Left forelimb (tissue), 1 donor: ENCODE measurements around the gene NSD2.
"Not testable (repeated sequence)": the region's sequence is repeated elsewhere in the genome, so short reads cannot be mapped to it uniquely, and the experiment has no call there.

Source experiments
- DNase-seq: peaks from one replicate; pipeline ENCODE4 v3.0.0-alpha.2; 2018; ENCODE audit warnings: low spot score

Gene NSD2

DNA sequence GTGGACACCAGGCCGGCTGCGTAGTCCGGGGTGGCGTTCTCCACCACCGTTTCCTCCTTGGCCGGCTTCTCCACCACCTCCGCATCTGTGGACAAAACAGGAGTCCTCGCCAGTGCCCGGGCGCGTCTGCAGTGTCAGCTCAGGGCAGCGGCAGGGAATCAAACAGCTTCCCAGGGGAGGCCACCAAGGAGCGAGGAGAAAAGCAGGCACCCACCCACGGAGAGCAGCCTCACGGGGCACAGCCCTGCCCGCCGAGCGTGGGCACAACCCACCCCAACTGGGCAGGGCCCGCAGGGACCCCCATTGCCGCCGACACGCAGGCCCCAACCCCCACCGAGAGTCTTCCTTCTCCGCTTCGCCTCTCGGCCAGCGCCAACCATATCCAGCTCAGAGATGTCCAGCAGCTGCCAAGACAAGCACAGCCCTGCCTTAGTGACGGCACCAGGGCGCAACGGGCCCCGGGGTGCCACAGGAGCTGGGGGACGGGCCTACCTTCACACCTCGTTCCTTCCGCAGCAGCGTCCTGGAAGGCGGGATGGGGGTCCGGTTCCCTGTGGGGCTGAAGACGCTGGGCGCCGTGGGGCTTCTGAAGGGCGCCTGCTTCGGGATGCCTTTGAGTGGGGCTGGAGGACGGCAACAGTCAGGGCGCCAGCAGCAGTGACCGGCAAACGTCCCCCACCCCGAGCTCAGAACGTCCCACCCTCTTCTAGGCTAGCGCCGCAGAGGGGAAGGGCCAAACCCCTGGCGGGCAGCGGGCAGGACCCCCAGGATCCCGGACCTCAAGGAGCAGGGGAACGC, 114.8 kb downstream of the NSD2 start:
- DNase-seq: no peak

DNA sequence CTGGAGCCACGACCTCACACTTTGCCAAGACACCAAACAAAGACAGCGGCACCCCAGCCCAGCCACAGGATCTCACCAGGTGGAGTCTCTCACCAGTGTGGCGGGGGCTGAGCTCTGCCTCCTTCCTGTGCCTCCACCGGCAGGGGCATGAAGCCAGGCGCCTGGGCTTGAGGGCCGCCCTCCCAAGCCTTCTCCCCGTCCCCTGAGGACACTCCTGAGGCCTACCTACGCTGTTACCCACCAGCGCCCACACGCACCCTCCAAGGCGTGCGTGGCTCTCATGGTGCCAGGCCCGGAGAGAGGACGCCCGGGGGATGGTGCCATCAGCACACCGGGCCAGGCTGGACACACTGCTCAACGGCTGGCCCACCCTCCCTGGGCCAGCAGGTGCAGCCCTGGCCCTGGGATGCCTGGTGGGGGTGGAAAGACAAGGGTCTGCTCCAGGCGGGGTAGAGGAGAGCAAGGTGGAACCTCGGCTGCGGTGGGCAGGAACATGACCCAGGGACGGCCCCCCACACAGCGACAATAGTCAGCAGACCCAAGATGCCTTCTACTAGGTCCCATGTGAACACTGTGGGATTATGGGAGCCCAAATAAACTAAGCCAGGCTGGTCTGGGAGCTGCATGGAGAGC, 115.5 kb downstream of the NSD2 start:
- no peak for DNase-seq

- DNase-seq: no peak
Measured at GRCh38 chr4:1987296-1987695, 116.1 kb downstream of the NSD2 start.

DNA sequence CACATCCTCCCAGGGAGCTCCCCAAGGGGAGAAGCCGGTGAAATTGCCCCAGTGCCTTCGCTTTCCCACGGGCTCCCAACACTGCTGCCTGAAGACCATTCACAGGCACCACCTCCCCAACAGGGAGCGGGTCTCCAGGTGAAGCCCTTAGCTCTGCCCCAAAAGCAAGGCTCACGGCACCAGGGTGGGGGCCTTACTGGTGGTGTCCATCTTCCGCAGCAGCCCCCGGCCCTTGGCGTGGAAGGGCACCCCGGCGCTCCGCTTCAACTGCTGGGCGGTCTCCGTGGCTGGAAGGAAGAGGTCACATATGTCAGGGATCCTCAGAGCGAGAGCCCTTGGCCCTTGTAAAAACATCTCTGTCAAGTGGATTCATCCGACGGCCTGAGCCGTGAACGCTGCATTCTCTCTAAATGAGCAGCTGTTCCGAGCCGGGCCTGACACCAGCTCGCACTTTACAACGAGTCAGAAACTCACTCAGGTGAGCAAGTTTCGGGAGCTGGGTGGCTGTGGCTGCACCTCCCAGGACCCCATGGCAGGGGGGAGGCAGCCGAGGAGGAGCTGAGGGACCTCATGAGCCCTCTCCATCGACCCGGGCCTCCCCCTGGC, 116.6 kb downstream of the NSD2 start:
- DNase-seq: no peak

DNA sequence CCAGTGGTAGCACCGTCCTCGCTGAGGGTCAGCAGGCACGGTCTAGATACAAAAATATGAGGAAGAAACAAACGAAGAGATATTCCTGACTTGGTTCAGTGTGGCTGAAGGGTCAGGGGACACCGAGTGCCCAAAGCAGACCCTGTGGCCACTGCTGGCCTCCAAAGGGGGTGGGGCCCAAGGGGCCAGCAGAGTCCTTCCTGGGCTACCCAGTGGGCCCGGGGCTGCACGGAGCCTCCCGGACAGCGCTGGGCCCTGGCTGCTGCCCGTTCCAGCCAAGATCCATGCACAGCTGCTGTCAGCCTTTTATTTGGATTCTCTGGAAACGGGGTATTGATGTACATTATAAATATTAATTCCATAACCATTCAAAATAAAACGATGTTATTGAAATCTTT, 117.1 kb downstream of the NSD2 start:
- DNase-seq: no peak

- DNase-seq: no peak
Measured at GRCh38 chr4:1989533-1990347, 118.5 kb downstream of the NSD2 start.

DNA sequence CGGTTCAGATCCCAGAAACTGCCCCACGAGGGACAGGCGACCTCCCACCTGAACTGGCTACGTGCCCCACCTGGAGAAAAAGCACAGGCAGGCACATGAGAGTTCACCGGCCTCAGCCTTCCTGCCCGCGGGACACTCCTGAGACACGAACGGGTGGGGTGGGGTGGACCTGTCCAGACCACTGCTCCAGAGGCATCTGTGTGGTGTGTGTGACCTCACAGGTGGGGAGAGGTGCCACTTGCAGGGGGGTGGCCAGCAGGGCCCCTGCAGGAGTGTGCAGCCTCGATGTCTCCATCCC, 119.1 kb downstream of the NSD2 start:
- DNase-seq: no peak

DNA sequence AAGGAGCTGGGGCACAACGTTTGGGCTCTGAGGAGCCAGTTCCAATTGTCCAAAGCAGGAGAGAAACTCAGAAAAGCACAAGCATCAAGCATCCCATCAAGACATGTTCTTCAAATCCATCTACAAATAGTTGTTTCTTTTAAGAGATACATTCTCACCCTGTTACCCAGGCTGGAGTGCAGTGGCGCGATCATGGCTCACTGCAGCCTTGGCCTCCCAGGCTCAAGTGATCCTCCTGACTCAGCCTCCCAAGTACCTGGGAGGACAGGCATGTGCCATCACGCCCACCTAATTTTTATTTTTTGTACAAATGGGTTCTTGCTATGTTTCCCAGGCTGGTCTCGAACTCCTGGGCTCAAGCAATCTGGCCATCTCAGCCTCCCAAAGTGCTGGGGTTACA, 119.5 kb downstream of the NSD2 start:
- no peak for DNase-seq

DNA sequence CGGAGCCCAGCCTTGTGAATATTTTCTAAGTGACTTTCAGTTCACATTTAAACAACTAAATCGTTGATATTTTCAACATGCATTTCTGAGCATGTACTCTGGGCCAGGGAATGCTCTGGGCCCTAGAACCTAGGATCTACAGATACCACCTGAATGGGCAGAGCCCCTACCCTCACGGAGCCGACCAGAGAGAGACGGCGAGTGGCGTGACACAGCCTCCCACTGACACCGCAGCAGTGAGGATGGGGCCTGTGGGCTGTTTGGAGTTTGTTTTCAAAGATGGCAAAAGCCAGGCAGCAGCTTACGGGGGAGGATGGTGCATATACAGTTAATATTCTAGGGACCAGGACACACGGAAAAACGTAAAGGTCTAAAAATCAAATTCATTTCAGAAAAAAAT, 119.9 kb downstream of the NSD2 start:
- no peak for DNase-seq

- no peak for DNase-seq
Measured at GRCh38 chr4:1991596-1992434, 120.6 kb downstream of the NSD2 start.

GRCh38 chr4:1992468-1993168, 121.4 kb downstream of the NSD2 start:
- no peak for DNase-seq

DNA sequence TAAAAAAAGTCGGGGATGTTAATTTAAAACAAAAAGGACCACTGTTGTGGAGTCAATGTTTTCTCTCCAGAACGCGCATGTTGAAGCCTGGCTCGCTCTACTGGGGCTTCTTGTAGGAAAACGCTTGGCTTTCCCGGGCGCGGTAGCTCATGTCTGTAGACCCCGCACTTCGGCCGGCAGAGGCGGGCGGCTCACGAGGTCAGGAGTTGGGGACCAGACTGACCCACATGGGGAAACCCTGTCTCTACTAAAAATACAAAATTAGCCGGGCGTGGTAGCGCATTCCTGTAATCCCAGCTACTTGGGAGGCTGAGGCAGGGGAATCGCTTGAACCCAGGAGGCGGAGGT, 122.0 kb downstream of the NSD2 start:
- DNase-seq: no peak

DNA sequence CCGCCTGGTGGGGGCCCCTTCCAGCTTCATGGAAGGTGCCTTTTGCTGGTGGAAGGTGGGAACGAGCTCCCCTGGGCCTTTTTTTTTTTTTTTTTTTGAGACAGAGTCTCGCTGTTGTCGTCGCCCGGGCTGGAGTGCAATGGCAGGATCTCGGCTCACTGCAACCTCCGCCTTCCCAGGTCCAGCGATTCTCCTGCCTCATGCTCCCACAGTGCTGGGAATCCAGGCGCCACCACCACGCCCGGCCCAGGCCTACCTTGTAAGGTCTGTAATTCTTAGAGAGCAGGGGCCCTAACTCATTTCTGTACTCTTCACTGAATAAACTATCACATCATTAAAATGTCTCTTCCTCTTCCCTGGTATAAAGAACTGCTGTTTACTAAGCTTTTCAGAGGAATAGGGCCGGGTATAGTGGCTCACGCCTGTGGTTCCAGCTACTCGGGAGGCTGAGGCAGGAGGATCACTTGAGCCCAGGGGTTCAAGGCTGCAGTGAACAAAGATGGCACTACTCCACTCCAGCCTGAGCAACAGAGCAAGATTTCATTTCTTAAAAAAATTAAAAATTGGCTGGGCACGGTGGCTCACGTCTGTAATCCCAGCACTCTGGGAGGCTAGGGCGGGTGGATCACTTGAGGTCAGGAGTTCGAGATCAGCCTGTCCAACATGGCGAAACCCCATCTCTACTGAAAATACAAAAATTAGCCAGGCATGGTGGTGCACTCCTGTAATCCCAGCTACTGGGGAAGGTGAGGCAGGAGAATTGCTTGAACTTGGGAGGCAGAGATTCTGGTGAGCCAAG, 122.7 kb downstream of the NSD2 start:
- DNase-seq: not testable (repeated sequence)

DNA sequence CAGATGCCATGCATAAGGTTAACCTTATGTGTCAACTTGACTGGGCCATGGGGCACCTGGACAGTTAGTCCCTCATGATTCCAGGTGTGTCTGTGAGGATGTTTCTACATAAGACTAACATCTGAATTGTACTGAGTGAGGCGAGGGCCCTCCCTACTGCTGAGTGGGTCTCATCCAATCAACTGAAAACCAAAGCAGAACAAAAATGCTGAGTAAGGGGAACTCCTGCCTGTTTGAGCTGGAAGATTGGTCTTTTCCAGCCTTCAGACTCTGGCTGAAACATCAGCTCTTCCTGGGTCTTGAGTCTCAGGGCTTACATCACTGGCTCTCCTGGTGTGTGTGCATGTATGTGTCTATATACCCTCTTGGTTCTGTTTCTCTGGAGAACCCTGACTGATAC, 123.7 kb downstream of the NSD2 start:
- no peak for DNase-seq

GRCh38 chr4:1996866-1997611, 125.8 kb downstream of the NSD2 start:
- DNase-seq: no peak

DNA sequence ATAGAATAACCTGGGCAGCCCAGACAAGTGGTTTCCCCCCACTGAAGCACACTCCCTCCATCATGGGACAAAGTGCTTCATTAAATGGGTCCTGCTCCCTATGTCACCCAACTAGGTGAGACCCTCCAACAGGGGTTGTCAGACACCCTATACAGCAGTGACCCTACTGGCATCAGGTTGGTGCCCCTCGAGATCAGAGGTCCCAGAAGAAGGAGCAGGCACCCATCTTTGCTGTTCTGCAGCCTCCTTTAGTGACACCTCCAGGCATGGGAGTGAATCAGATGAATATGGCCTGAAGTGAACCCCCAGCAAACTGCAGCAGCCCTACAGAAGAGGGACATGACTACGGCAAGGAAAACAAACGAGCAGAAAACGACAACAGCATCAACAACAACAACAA, 126.5 kb downstream of the NSD2 start:
- no peak for DNase-seq

DNA sequence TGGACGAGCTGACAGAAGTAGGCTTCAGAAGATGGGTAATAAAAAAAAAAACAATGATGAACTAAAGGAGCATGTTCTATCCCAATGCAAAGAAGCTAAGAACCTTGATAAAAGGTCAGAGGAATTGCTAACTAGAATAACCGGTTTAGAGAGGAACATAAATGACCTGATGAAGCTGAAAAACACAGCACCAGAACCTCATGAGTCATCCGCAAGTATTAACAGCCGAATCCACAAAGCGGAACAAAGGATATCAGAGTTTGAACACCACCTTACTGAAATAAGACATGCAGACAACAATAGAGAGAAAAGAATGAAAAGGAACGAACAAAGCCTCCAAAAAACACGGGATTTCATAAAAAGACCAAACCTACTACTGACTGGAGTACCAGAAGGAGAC, 127.1 kb downstream of the NSD2 start:
- no peak for DNase-seq

DNA sequence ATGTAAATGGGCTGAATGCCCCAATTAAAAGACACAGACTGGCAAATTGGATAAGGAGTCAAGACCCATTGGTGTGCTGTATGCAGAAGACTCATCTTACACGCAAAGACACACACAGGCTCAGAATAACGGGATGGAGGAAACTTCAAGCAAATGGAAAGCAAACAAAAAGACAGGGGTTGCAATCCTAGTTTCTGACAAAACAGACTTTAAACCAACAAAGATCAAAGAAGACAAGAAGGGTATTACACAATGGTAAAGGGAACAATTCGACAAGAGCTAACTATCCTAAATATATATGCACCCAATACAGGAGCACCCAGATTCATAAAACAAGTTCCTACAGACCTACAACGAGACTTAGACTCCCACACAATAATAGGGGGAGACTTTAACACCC, 128.1 kb downstream of the NSD2 start:
- DNase-seq: not testable (repeated sequence)

DNA sequence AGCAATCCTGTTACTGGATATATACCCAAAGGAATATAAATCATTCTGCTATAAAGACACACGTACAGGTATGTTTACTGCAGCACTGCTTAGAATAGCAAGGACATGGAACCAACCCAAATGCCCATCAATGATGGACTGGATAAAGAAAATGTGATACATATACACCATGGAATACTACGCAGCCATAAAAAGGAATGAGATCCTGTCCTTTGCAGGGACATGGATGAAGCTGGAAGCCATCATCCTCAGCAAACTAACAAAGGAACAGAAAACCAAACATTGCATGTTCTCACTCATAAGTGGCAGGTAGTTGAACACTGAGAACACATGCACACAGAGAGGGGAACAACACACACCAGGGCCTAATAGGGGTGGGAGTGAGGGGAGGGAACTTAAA, 132.2 kb downstream of the NSD2 start:
- not testable (repeated sequence) for DNase-seq

GRCh38 chr4:2006367-2006766, 135.2 kb downstream of the NSD2 start:
- DNase-seq: no peak
